PC-9 (cell line): ENCODE measurements around the gene ATXN7. TPM values are rescaled to one million over a fixed set of nuclear protein-coding genes. Genes with fewer than 3 reads are reported as not detected.

Experiments
- BruUV-seq: library from RNA; stranded (reverse); fragments of 400-500 nt; replicated peaks from 2 replicates; lab custom pipeline; 2021; lab: Mats Ljungman, UMichigan
- CTCF ChIA-PET: fragments of 300-600 bp; sonication (Branson Sonifier 250); formaldehyde crosslinking; loops from one replicate; lab custom pipeline; 2022; ENCODE audit warnings: antibody characterized with exemption; lab: Charles Lee
- POLR2A ChIA-PET: fragments of 300-600 bp; sonication (Branson Sonifier 250); formaldehyde crosslinking; loops from one replicate; lab custom pipeline; 2022; ENCODE audit warnings: antibody characterized with exemption; ENCODE audit not compliant: unreplicated experiment; lab: Charles Lee
- DNase-seq, 2 experiments: peaks; one replicate each; pipeline versions ENCODE4 v3.0.0 to v3.0.0-alpha.2; 2015 to 2022; ENCODE audit warnings: mixed read lengths in 1 of 2
- H2AFZ ChIP-seq: fragments of 200-600 bp; sonication (generic); 2 replicates; pipeline ENCODE4 v1.8.1; 2017; ENCODE audit warnings: antibody characterized with exemption
- H3F3A ChIP-seq: fragments of 200-600 bp; sonication (generic); 2 replicates; pipeline ENCODE4 v1.8.1; 2017; ENCODE audit warnings: antibody characterized with exemption, mild to moderate bottlenecking, low read depth; ENCODE audit not compliant: insufficient read depth
- H3K27ac ChIP-seq: fragments of 200-600 bp; sonication (generic); 2 replicates; pipeline ENCODE4 v1.6.1; 2016; ENCODE audit warnings: mixed run types
- H3K27me3 ChIP-seq: fragments of 200-600 bp; sonication (generic); 2 replicates; pipeline ENCODE4 v1.6.1; 2016; ENCODE audit warnings: low read depth, mixed run types; ENCODE audit not compliant: insufficient read depth
- H3K36me3 ChIP-seq: fragments of 200-600 bp; sonication (generic); 2 replicates; pipeline ENCODE4 v1.6.1; 2016; ENCODE audit warnings: low read depth, mixed run types
- H3K4me1 ChIP-seq: fragments of 200-600 bp; sonication (generic); replicated peaks from 2 replicates; pipeline ENCODE4 v1.6.1; 2016; ENCODE audit warnings: mixed run types; ENCODE audit not compliant: insufficient read depth
- H3K4me2 ChIP-seq: fragments of 200-600 bp; sonication (generic); 2 replicates; pipeline ENCODE4 v1.6.1; 2017; ENCODE audit warnings: mixed run types
- H3K4me3 ChIP-seq: fragments of 200-600 bp; sonication (generic); 2 replicates; pipeline ENCODE4 v1.6.1; 2016; ENCODE audit warnings: mixed run types
- H3K79me2 ChIP-seq: fragments of 200-600 bp; sonication (generic); 2 replicates; pipeline ENCODE4 v1.6.1; 2017; ENCODE audit warnings: low read depth, mixed run types
- H3K9me2 ChIP-seq: fragments of 200-600 bp; sonication (generic); 2 replicates; pipeline ENCODE4 v1.8.1; 2017; ENCODE audit warnings: mild to moderate bottlenecking; ENCODE audit not compliant: insufficient read depth
- H3K9me3 ChIP-seq: fragments of 200-600 bp; sonication (generic); 2 replicates; pipeline ENCODE4 v1.8.1; 2016; ENCODE audit warnings: low read depth; ENCODE audit not compliant: insufficient read depth
- H4K20me1 ChIP-seq: fragments of 200-600 bp; sonication (generic); 2 replicates; pipeline ENCODE4 v1.8.1; 2017; ENCODE audit not compliant: insufficient read depth
- EZH2 ChIP-seq: fragments of 200-600 bp; sonication (generic); IDR thresholded peaks from 2 replicates; pipeline ENCODE4 v1.8.0; 2017; ENCODE audit warnings: antibody characterized with exemption, low read depth
- intact Hi-C: fragments of 100-400 bp; cut with micrococcal nuclease; formaldehyde crosslinking; loops from one replicate; pipeline ENCODE4 v1.10.0; 2022; ENCODE audit not compliant: unreplicated experiment
- total RNA-seq: library from RNA; stranded (reverse); gene quantifications from 2 replicates; pipeline ENCODE4 v1.2.3, GENCODE V29; 2021
- TF ChIP-seq, protein P1 (sequence below): fragments of 200-600 bp; sonication (generic); conservative IDR thresholded peaks from 2 replicates; pipeline ENCODE4 v1.6.1; 2017; ENCODE audit warnings: mixed run types, antibody characterized with exemption, mild to moderate bottlenecking, moderate library complexity

ATXN7 gene
- total RNA-seq, 1 experiment from 2014 or later, result 27.7 TPM

- CTCF ChIA-PET, result no interaction called here
- no TSS peak for BruUV-seq
- H3K27ac ChIP-seq, result no peak overlapping the region
- H3F3A ChIP-seq, result 0 out of 2 replicates have a peak, but pooled peaks cover 4% of the 10 kb centered on the region
- no peak overlapping the region for H3K4me2 ChIP-seq
- H2AFZ ChIP-seq, result no peak overlapping the region
- intact Hi-C loops, result no loop called here
- peaks cover 11% of the 10 kb centered on the region; the same call in 1 of the 2 replicates for H3K79me2 ChIP-seq
- no peaks in the 10 kb centered on the region for H3K9me2 ChIP-seq
- TF ChIP-seq, protein P1, sequence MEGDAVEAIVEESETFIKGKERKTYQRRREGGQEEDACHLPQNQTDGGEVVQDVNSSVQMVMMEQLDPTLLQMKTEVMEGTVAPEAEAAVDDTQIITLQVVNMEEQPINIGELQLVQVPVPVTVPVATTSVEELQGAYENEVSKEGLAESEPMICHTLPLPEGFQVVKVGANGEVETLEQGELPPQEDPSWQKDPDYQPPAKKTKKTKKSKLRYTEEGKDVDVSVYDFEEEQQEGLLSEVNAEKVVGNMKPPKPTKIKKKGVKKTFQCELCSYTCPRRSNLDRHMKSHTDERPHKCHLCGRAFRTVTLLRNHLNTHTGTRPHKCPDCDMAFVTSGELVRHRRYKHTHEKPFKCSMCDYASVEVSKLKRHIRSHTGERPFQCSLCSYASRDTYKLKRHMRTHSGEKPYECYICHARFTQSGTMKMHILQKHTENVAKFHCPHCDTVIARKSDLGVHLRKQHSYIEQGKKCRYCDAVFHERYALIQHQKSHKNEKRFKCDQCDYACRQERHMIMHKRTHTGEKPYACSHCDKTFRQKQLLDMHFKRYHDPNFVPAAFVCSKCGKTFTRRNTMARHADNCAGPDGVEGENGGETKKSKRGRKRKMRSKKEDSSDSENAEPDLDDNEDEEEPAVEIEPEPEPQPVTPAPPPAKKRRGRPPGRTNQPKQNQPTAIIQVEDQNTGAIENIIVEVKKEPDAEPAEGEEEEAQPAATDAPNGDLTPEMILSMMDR, result no peak
- no peak for TF ChIP-seq EZH2
- no peak overlapping the region for H3K4me3 ChIP-seq
- peaks cover 12% of the 10 kb centered on the region for H3K4me1 ChIP-seq
- DNase-seq, result no peak
- H3K36me3 ChIP-seq, result peaks cover 3% of the 10 kb centered on the region; the same call in 1 of the 2 replicates
- POLR2A ChIA-PET, result no interaction called here
- no peaks in the 10 kb centered on the region for H3K27me3 ChIP-seq
- peaks cover 4% of the 10 kb centered on the region; the same call in 1 of the 2 replicates for H4K20me1 ChIP-seq
- H3K9me3 ChIP-seq, result no peaks in the 10 kb centered on the region
Measured at GRCh38 chr3:63980830-63981498, 117.3 kb downstream of the ATXN7 start.

GRCh38 chr3:63981980-63982379, 118.3 kb downstream of the ATXN7 start:
- no peak overlapping the region for H3K4me2 ChIP-seq
- no TSS peak for BruUV-seq
- H3K4me3 ChIP-seq, result no peak overlapping the region
- peaks cover 4% of the 10 kb centered on the region; the same call in 1 of the 2 replicates for H4K20me1 ChIP-seq
- intact Hi-C loops, result no loop called here
- H3K9me2 ChIP-seq, result no peaks in the 10 kb centered on the region
- H3K27me3 ChIP-seq, result no peaks in the 10 kb centered on the region
- POLR2A ChIA-PET, result no interaction called here
- no peak overlapping the region for H2AFZ ChIP-seq
- peaks cover 2% of the 10 kb centered on the region; the same call in 1 of the 2 replicates for H3K4me1 ChIP-seq
- no peak overlapping the region for H3K27ac ChIP-seq
- CTCF ChIA-PET, result no interaction called here
- TF ChIP-seq, protein P1, result no peak
- no peak for TF ChIP-seq EZH2
- H3K9me3 ChIP-seq, result no peaks in the 10 kb centered on the region
- DNase-seq, result no peak
- no peaks in the 10 kb centered on the region for H3F3A ChIP-seq
- H3K79me2 ChIP-seq, result peaks cover 10% of the 10 kb centered on the region; the same call in 1 of the 2 replicates
- peaks cover 3% of the 10 kb centered on the region; the same call in 1 of the 2 replicates for H3K36me3 ChIP-seq

- CTCF ChIA-PET, result no interaction called here
- peaks cover 3% of the 10 kb centered on the region; the same call in 1 of the 2 replicates for H3K36me3 ChIP-seq
Measured at GRCh38 chr3:63984391-63984790, 120.7 kb downstream of the ATXN7 start.

More at GRCh38 chr3:63984391-63984790, 120.7 kb downstream of the ATXN7 start:
- intact Hi-C loops, result no loop called here
- DNase-seq, result no peak
- Histone ChIP-seq H2AFZ (no peak overlapping the region), H3K4me1 (no peaks in the 10 kb centered on the region), H3K9me2 (no peaks in the 10 kb centered on the region), H3K4me3 (no peak overlapping the region), H3K27me3 (no peaks in the 10 kb centered on the region), H4K20me1 (peaks cover 4% of the 10 kb centered on the region; the same call in 1 of the 2 replicates), H3F3A (no peaks in the 10 kb centered on the region), H3K79me2 (no peaks in the 10 kb centered on the region), H3K27ac (no peak overlapping the region), H3K9me3 (no peaks in the 10 kb centered on the region), H3K4me2 (no peak overlapping the region)
- POLR2A ChIA-PET, result no interaction called here
- BruUV-seq, result no TSS peak
- TF ChIP-seq EZH2, result no peak
- TF ChIP-seq, protein P1, result no peak
